RWPE2 (cell line): Measurements from ENCODE around the gene TMEM221.
A peak's percentile ranks its signal among the peaks of the same experiment; 100 is the strongest.

Experiments used
- ATAC-seq: fragments of 200-7000 bp; cut with Tn5 transposase; 3 replicates; pipeline ENCODE4 v1.9.1; 2021; ENCODE audit warnings: low read depth
- DNase-seq: peaks from one replicate; pipeline ENCODE4 v3.0.0-alpha.2; 2020; ENCODE audit warnings: low spot score
- H3K27ac ChIP-seq: fragments of 450-650 bp; 2 replicates; pipeline ENCODE4 v1.5.1; 2017; ENCODE audit warnings: mild to moderate bottlenecking; ENCODE audit not compliant: poor library complexity, severe bottlenecking
- H3K27me3 ChIP-seq: fragments of 250-450 bp; sonication (Bioruptor Pico); 2 replicates; pipeline ENCODE4 v1.5.1; 2021; ENCODE audit warnings: mild to moderate bottlenecking, moderate library complexity; ENCODE audit not compliant: insufficient read depth, poor library complexity, severe bottlenecking
- H3K36me3 ChIP-seq: fragments of 250-450 bp; sonication (Bioruptor Pico); 2 replicates; pipeline ENCODE4 v1.5.1; 2020; ENCODE audit warnings: low read depth, mild to moderate bottlenecking, moderate library complexity
- H3K4me1 ChIP-seq: fragments of 250-450 bp; sonication (Bioruptor Pico); 2 replicates; pipeline ENCODE4 v1.5.1; 2021; ENCODE audit warnings: mild to moderate bottlenecking, moderate library complexity; ENCODE audit not compliant: insufficient read depth, poor library complexity, severe bottlenecking
- H3K4me3 ChIP-seq: fragments of 250-450 bp; sonication (Bioruptor Pico); 2 replicates; pipeline ENCODE4 v1.5.1; 2021; ENCODE audit warnings: mild to moderate bottlenecking, moderate library complexity; ENCODE audit not compliant: severe bottlenecking
- H3K9me3 ChIP-seq: fragments of 250-450 bp; sonication (Bioruptor Pico); 2 replicates; pipeline ENCODE4 v1.5.1; 2021; ENCODE audit warnings: mild to moderate bottlenecking, moderate library complexity; ENCODE audit not compliant: severe bottlenecking
- CTCF ChIP-seq: fragments of 450-650 bp; IDR thresholded peaks from one replicate; pipeline ENCODE4 v1.5.1; 2017; ENCODE audit warnings: mild to moderate bottlenecking, moderate library complexity; ENCODE audit not compliant: poor library complexity, severe bottlenecking

Gene TMEM221

GRCh38 chr19:17436094-17436873, 12.2 kb downstream of the TMEM221 start:
- DNase-seq, result no peak
- ATAC-seq, result no peak

GRCh38 chr19:17435218-17435617, 13.2 kb downstream of the TMEM221 start:
- DNase-seq (no peak), ATAC-seq (no peak)
- H3K9me3 ChIP-seq, result no peaks in the 10 kb centered on the region
- no peaks in the 10 kb centered on the region for H3K36me3 ChIP-seq
- no peak overlapping the region for H3K4me3 ChIP-seq
- no peak overlapping the region for H3K27ac ChIP-seq
- H3K4me1 ChIP-seq, result no peaks in the 10 kb centered on the region
- H3K27me3 ChIP-seq, result no peaks in the 10 kb centered on the region
- no peak for TF ChIP-seq CTCF

More at GRCh38 chr19:17436094-17436873, 12.2 kb downstream of the TMEM221 start:
- no peaks in the 10 kb centered on the region for H3K36me3 ChIP-seq
- no peak overlapping the region for H3K27ac ChIP-seq
- H3K4me1 ChIP-seq, result no peaks in the 10 kb centered on the region
- no peaks in the 10 kb centered on the region for H3K27me3 ChIP-seq
- TF ChIP-seq CTCF, result no peak
- H3K4me3 ChIP-seq, result no peak overlapping the region
- H3K9me3 ChIP-seq, result no peaks in the 10 kb centered on the region

- H3K27me3 ChIP-seq, result no peaks in the 10 kb centered on the region
- DNase-seq (no peak), ATAC-seq (no peak)
- no peak overlapping the region for H3K4me3 ChIP-seq
- no peak overlapping the region for H3K27ac ChIP-seq
- no peaks in the 10 kb centered on the region for H3K36me3 ChIP-seq
- H3K9me3 ChIP-seq, result no peaks in the 10 kb centered on the region
- H3K4me1 ChIP-seq, result no peaks in the 10 kb centered on the region
- TF ChIP-seq CTCF, result no peak
Measured at GRCh38 chr19:17431417-17431816, 17.1 kb downstream of the TMEM221 start.

GRCh38 chr19:17429641-17430113, 18.8 kb downstream of the TMEM221 start:
- H3K4me3 ChIP-seq, result no peak overlapping the region
- no peak overlapping the region for H3K27ac ChIP-seq
- no peak for TF ChIP-seq CTCF
- H3K36me3 ChIP-seq, result no peaks in the 10 kb centered on the region
- DNase-seq, result no peak
- H3K9me3 ChIP-seq, result no peaks in the 10 kb centered on the region
- no peaks in the 10 kb centered on the region for H3K27me3 ChIP-seq
- ATAC-seq, result peak; percentile 23; the same call in 1 of the 3 replicates
- H3K4me1 ChIP-seq, result no peaks in the 10 kb centered on the region
